Measurements from ENCODE around the gene NFIC.

- TF ChIP-seq CTCF (IDR thresholded peaks at IDR 0.05): no peak
- peak; percentile 43 for TF ChIP-seq EP300 (IDR thresholded peaks at IDR 0.05)
- peak; percentile 36 for TF ChIP-seq POLR2A (IDR thresholded peaks at IDR 0.05; ENCODE audit: low read depth)
Measured at GRCh38 chr19:3404324-3405260, 38.2 kb downstream of the NFIC start.
